ENCODE measurements around the gene DDX25.

The DDX25 gene

DNA sequence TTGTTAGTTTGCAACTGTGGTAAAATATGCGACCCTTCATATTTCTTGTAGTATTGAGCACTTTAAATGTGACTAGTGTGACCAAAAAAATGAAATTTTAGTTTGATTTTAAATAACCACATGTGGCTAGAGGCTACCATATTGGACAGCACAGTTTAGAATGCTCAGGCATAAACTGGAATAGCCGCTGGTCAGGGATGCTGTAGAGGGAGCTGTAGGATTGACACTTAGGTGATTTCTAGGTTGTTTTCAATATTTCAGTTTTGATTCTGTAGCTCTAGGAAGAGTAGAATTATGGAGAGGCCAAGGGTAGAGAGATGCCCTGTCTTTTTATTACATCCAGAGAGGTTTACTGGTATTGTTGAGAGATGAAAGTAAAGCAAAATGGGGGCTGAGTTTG is 30.7 kb downstream of the DDX25 start:
- Histone ChIP-seq H3K9me3 (ENCODE audit: control insufficient read depth, insufficient read depth, low read length) (no peaks in the 10 kb centered on the region), H3K27ac (ENCODE audit: low read length) (no peak overlapping the region), H3K27me3 (ENCODE audit: control insufficient read depth, insufficient read depth, low read length) (no peaks in the 10 kb centered on the region), H3K4me1 (ENCODE audit: control insufficient read depth, insufficient read depth, low read length) (peaks cover 2% of the 10 kb centered on the region; the same call in 1 of the 2 replicates), H3K36me3 (ENCODE audit: control insufficient read depth, insufficient read depth, low read length) (no peaks in the 10 kb centered on the region; the same call in 1 of the 2 replicates), H3K4me3 (ENCODE audit: low read length) (no peak overlapping the region)
- no peak for DNase-seq (ENCODE audit: low read depth, low spot score)
- no CpG with 5 or more reads among the region's 2 CpGs for WGBS (ENCODE audit: insufficient coverage, insufficient read length)

DNA sequence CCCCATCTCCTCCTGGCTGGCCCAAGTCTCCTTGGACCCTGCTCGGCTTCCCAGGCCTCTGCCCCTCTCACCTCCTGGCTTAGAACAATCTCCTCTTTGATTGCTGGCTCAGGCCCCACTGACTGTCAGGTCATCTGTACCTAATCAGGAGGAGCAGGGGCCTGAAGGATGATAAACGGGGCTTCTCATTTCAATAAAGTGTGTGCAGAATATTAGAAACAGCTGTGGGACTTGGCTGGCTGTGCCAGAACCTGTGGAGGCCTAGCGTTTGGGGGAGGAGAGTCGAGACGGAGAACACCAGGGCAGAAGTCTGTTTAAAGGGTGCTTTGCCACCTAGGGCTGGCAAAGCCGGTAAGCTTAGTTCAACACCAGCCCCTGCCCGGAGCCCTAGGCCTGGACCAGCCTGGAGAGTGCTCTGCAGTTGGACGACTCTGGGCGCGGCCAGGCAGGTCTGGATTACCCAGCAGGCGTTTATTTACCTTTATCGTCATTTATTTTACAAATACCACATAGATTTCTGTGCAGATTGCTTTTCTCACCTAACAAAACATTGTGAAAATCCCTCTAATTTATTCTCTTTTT is 31.4 kb downstream of the DDX25 start:
- H3K4me3 ChIP-seq (ENCODE audit: low read length) = no peak overlapping the region
- no CpG with 5 or more reads among the region's 12 CpGs for WGBS (ENCODE audit: insufficient coverage, insufficient read length)
- no peaks in the 10 kb centered on the region for H3K27me3 ChIP-seq (ENCODE audit: control insufficient read depth, insufficient read depth, low read length)
- no peak overlapping the region for H3K27ac ChIP-seq (ENCODE audit: low read length)
- no peaks in the 10 kb centered on the region; the same call in 1 of the 2 replicates for H3K36me3 ChIP-seq (ENCODE audit: control insufficient read depth, insufficient read depth, low read length)
- H3K9me3 ChIP-seq (ENCODE audit: control insufficient read depth, insufficient read depth, low read length) = no peaks in the 10 kb centered on the region
- H3K4me1 ChIP-seq (ENCODE audit: control insufficient read depth, insufficient read depth, low read length) = peaks cover 2% of the 10 kb centered on the region; the same call in 1 of the 2 replicates
- DNase-seq (ENCODE audit: low read depth, low spot score) = no peak

GRCh38 chr11:125938418-125938817 is 34.1 kb downstream of the DDX25 start:
- H3K4me1 ChIP-seq (ENCODE audit: control insufficient read depth, insufficient read depth, low read length) = peaks cover 7% of the 10 kb centered on the region
- no peaks in the 10 kb centered on the region for H3K36me3 ChIP-seq (ENCODE audit: control insufficient read depth, insufficient read depth, low read length)
- H3K27ac ChIP-seq (ENCODE audit: low read length) = no peak overlapping the region
- WGBS (ENCODE audit: insufficient coverage, insufficient read length) = no CpG with 5 or more reads among the region's 5 CpGs
- no peak for DNase-seq (ENCODE audit: low read depth, low spot score)
- no peak overlapping the region for H3K4me3 ChIP-seq (ENCODE audit: low read length)
- no peaks in the 10 kb centered on the region for H3K9me3 ChIP-seq (ENCODE audit: control insufficient read depth, insufficient read depth, low read length)
- no peaks in the 10 kb centered on the region for H3K27me3 ChIP-seq (ENCODE audit: control insufficient read depth, insufficient read depth, low read length)

- H3K9me3 ChIP-seq (ENCODE audit: control insufficient read depth, insufficient read depth, low read length) = no peaks in the 10 kb centered on the region
- peaks cover 7% of the 10 kb centered on the region for H3K4me1 ChIP-seq (ENCODE audit: control insufficient read depth, insufficient read depth, low read length)
- no peaks in the 10 kb centered on the region for H3K36me3 ChIP-seq (ENCODE audit: control insufficient read depth, insufficient read depth, low read length)
- no peak for DNase-seq (ENCODE audit: low read depth, low spot score)
- H3K27me3 ChIP-seq (ENCODE audit: control insufficient read depth, insufficient read depth, low read length) = no peaks in the 10 kb centered on the region
- WGBS (ENCODE audit: insufficient coverage, insufficient read length) = no CpG with 5 or more reads among the region's 4 CpGs
- H3K4me3 ChIP-seq (ENCODE audit: low read length) = no peak overlapping the region
- H3K27ac ChIP-seq (ENCODE audit: low read length) = no peak overlapping the region
Measured at GRCh38 chr11:125939081-125939521, 34.8 kb downstream of the DDX25 start.

- Histone ChIP-seq H3K4me3 (ENCODE audit: low read length) (no peak overlapping the region), H3K4me1 (ENCODE audit: control insufficient read depth, insufficient read depth, low read length) (peaks cover 7% of the 10 kb centered on the region), H3K27me3 (ENCODE audit: control insufficient read depth, insufficient read depth, low read length) (no peaks in the 10 kb centered on the region), H3K9me3 (ENCODE audit: control insufficient read depth, insufficient read depth, low read length) (no peaks in the 10 kb centered on the region), H3K36me3 (ENCODE audit: control insufficient read depth, insufficient read depth, low read length) (no peaks in the 10 kb centered on the region), H3K27ac (ENCODE audit: low read length) (no peak overlapping the region)
- no CpG with 5 or more reads among the region's 4 CpGs for WGBS (ENCODE audit: insufficient coverage, insufficient read length)
- no peak for DNase-seq (ENCODE audit: low read depth, low spot score)
Measured at GRCh38 chr11:125940145-125940544, 35.8 kb downstream of the DDX25 start.

GRCh38 chr11:125941267-125941618 is 36.9 kb downstream of the DDX25 start:
- H3K27me3 ChIP-seq (ENCODE audit: control insufficient read depth, insufficient read depth, low read length) = no peaks in the 10 kb centered on the region
- H3K9me3 ChIP-seq (ENCODE audit: control insufficient read depth, insufficient read depth, low read length) = no peaks in the 10 kb centered on the region
- no peaks in the 10 kb centered on the region for H3K36me3 ChIP-seq (ENCODE audit: control insufficient read depth, insufficient read depth, low read length)
- DNase-seq (ENCODE audit: low read depth, low spot score) = no peak
- no peak overlapping the region for H3K27ac ChIP-seq (ENCODE audit: low read length)
- H3K4me3 ChIP-seq (ENCODE audit: low read length) = no peak overlapping the region
- peaks cover 7% of the 10 kb centered on the region for H3K4me1 ChIP-seq (ENCODE audit: control insufficient read depth, insufficient read depth, low read length)
- WGBS (ENCODE audit: insufficient coverage, insufficient read length) = no CpG with 5 or more reads among the region's 4 CpGs

- no peak overlapping the region for H3K4me3 ChIP-seq (ENCODE audit: low read length)
- H3K27ac ChIP-seq (ENCODE audit: low read length) = no peak overlapping the region
- WGBS (ENCODE audit: insufficient coverage, insufficient read length) = no CpG with 5 or more reads among the region's 20 CpGs
- no peaks in the 10 kb centered on the region for H3K27me3 ChIP-seq (ENCODE audit: control insufficient read depth, insufficient read depth, low read length)
- no peaks in the 10 kb centered on the region for H3K36me3 ChIP-seq (ENCODE audit: control insufficient read depth, insufficient read depth, low read length)
- DNase-seq (ENCODE audit: low read depth, low spot score) = peak; percentile 60
- peaks cover 7% of the 10 kb centered on the region for H3K4me1 ChIP-seq (ENCODE audit: control insufficient read depth, insufficient read depth, low read length)
- no peaks in the 10 kb centered on the region for H3K9me3 ChIP-seq (ENCODE audit: control insufficient read depth, insufficient read depth, low read length)
Measured at GRCh38 chr11:125941619-125942611, 37.6 kb downstream of the DDX25 start.

DNA sequence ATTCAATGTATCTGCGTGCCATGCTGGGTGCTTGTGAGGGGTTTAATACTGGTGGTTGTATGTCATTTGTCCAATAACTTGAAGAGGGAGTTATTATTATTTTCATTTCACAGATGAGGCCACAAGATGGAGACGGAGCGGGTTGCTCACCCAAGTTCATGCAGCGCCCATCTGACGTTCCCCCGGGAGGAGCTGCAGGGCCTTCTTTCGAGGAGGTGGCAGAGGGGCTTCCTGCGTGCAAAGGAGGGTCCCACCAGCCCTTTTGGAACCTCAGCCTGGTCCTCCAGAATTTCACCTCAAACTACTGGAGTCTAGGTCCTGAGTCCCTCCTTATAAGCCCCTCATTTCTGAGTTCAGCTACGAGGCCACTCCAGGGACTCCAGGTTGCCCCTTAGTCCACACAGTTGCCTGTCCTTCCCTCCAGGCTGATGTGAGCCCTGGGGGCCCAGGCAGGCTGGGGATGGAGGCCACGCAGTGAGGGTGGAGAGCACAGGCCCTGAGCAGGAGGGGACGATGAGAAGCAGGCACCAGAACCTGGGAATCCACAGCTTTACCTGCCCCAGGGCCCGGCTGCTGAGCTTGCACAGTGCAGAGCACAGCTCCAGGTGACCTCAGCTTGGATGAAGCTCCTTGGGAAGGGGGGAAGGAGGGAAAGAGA is 38.6 kb downstream of the DDX25 start:
- Histone ChIP-seq H3K27ac (ENCODE audit: low read length) (no peak overlapping the region), H3K9me3 (ENCODE audit: control insufficient read depth, insufficient read depth, low read length) (no peaks in the 10 kb centered on the region), H3K27me3 (ENCODE audit: control insufficient read depth, insufficient read depth, low read length) (no peaks in the 10 kb centered on the region), H3K4me3 (ENCODE audit: low read length) (no peak overlapping the region), H3K4me1 (ENCODE audit: control insufficient read depth, insufficient read depth, low read length) (peaks cover 7% of the 10 kb centered on the region), H3K36me3 (ENCODE audit: control insufficient read depth, insufficient read depth, low read length) (no peaks in the 10 kb centered on the region)
- no CpG with 5 or more reads among the region's 12 CpGs for WGBS (ENCODE audit: insufficient coverage, insufficient read length)
- no peak for DNase-seq (ENCODE audit: low read depth, low spot score)

DNA sequence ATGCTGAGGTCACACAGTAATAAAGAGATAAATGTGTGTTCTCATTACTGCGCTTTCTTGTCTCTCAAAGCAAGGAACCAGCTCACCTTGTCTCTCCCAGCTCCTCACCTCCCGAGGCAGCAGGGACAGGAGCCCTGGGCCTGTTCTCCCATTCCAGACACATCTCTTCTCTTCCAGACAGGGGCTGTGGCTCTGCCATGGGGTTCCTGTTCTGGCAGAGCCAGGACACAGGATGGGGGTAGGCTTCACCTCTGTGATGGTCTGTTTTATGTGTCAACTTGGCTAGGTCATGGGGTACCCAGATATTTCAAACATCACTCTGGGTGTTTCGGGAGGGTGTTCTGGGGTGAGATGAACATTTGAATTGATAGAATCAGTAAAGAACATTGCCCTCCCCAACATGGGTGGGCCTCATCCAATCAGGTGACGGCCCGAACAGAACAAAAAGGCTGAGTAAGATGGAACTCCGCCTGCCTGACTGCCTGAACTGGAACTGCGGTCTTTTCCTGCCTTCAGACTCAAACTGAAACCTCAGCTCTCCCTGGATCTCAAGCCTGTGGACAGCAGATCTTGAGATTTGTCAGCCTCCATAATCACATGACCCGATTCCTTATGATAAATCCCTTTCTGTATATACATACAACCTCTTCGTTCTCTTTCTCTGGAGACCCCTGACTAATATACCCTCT is 39.5 kb downstream of the DDX25 start:
- no peaks in the 10 kb centered on the region for H3K36me3 ChIP-seq (ENCODE audit: control insufficient read depth, insufficient read depth, low read length)
- H3K27me3 ChIP-seq (ENCODE audit: control insufficient read depth, insufficient read depth, low read length) = no peaks in the 10 kb centered on the region
- H3K4me1 ChIP-seq (ENCODE audit: control insufficient read depth, insufficient read depth, low read length) = peaks cover 7% of the 10 kb centered on the region
- H3K27ac ChIP-seq (ENCODE audit: low read length) = no peak overlapping the region
- no peaks in the 10 kb centered on the region for H3K9me3 ChIP-seq (ENCODE audit: control insufficient read depth, insufficient read depth, low read length)
- H3K4me3 ChIP-seq (ENCODE audit: low read length) = no peak overlapping the region
- DNase-seq (ENCODE audit: low read depth, low spot score) = no peak
- WGBS (ENCODE audit: insufficient coverage, insufficient read length) = no CpG with 5 or more reads among the region's 9 CpGs

Data from iPS DF 6.9 (cell line).